HTERT RPE-1 (cell line): ENCODE measurements around the gene PDSS2.
"Not testable (repeated sequence)": the region's sequence is repeated elsewhere in the genome, so short reads cannot be mapped to it uniquely, and the experiment has no call there.

ENCODE experiments used
- in situ Hi-C: fragments of 300-500 bp; cut with MboI; formaldehyde crosslinking; loops from 4 replicates; pipeline ENCODE4 v1.14.3; 2020; ENCODE audit warnings: low sequenced_read_pairs

Gene PDSS2

DNA sequence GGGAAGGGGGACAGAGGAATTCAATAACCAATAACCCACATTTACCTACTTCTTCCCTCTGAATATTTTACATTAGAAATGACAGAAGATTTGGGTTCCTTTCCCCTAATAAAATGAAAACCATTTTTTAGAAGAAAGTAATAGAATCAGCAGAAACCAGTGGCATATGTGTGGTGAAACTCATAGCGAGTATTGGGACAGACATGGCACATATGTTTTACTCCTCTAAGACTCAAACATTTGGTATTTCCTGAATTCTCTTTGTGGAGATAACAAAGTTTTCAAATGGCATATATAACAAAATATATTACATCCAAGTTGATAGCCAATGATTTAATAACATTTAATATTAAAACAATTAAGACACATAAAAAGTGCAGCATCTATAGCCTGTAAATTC is 331.2 kb downstream of the PDSS2 start:
- in situ Hi-C loops, result no loop called here

DNA sequence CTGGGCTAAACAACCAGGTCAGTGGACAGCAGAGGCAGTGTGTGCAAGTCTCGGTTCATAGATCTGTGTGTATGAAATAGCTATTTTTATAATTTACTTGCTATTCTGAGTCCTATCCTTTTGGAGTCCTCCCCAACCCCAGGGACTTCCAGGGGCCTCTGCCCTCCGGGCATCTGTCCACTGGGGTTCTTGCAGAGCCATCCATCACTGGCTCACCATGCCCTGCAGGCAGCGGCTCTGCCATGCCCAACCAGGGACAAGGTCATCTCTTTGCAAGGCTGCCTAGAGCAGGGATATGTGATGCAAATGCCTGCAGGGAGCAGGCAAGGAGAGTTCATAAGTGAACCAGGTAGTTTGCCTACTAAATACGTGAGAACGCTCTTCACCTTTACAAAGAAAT is 333.6 kb downstream of the PDSS2 start:
- in situ Hi-C loops, result no loop called here

DNA sequence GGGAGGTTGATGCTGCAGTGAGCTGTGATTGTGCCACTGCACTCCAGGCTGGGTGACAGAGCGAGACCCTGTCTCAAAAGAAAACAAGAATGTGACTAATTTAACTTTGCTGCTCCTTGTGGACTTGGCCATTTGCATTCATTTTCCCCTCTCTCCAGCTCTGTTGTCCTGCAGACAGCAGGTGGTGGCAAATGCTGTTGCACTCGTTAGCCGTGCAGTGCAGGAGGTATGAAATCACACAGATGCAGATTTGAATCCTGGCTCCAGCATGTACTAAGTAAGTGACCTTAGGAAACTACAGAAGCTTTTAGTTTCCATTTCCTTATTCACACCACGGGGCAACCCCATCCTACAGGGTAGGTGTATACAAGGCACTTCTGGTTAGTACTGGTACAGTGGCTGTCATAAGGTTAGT is 334.4 kb downstream of the PDSS2 start:
- in situ Hi-C loops, result no loop called here

- in situ Hi-C loops, result no loop called here
Measured at GRCh38 chr6:107123501-107123900, 335.9 kb downstream of the PDSS2 start.

DNA sequence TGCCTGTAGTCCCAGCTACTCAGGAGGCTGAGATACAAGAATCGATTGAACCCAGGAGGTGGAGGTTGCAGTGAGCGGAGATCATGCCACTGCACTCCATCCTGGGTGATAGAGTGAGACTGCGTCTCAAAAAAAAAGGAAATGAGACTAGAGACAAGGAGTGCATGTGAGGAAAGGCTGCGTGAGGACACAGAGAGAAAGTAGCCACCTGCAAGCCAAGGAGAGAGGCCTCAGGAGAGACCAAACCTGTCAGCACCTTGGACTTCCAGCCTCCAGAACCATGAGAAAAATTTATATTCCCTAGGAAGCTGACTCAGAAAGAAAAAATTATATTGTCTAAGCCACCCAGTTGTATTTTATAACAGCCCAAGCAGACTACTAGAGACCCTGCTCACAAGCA is 336.6 kb downstream of the PDSS2 start:
- in situ Hi-C loops, result no loop called here

GRCh38 chr6:107121964-107122495 is 337.3 kb downstream of the PDSS2 start:
- in situ Hi-C loops, result no loop called here

- in situ Hi-C loops, result no loop called here
Measured at GRCh38 chr6:107121266-107121665, 338.1 kb downstream of the PDSS2 start.

- in situ Hi-C loops, result no loop called here
Measured at GRCh38 chr6:107120404-107120803, 339.0 kb downstream of the PDSS2 start.

DNA sequence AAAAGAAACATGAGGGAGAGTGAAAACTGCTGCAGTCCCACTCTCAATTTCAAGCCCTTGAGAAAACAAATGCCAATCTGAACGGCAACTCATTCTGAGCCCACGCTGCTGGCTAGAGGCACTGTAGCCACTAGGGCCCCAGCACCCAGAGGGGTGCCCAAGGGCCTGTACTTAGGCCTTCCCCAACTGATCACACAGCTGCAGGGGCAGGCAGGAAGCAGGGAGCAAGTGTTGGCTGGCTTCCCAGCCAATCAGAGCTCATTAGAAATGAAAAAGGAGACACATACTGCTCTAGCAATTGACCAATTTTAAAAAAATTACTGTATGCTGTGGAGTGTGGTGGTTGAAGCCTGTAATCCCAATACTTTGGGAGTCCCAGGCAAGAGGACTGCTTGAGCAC is 340.4 kb downstream of the PDSS2 start:
- in situ Hi-C loops, result no loop called here

- in situ Hi-C loops, result not testable (repeated sequence)
Measured at GRCh38 chr6:107118540-107118939, 340.8 kb downstream of the PDSS2 start.

GRCh38 chr6:107116931-107117330 is 342.4 kb downstream of the PDSS2 start:
- in situ Hi-C loops, result no loop called here

- in situ Hi-C loops, result no loop called here
Measured at GRCh38 chr6:107116328-107116892, 343.0 kb downstream of the PDSS2 start.

DNA sequence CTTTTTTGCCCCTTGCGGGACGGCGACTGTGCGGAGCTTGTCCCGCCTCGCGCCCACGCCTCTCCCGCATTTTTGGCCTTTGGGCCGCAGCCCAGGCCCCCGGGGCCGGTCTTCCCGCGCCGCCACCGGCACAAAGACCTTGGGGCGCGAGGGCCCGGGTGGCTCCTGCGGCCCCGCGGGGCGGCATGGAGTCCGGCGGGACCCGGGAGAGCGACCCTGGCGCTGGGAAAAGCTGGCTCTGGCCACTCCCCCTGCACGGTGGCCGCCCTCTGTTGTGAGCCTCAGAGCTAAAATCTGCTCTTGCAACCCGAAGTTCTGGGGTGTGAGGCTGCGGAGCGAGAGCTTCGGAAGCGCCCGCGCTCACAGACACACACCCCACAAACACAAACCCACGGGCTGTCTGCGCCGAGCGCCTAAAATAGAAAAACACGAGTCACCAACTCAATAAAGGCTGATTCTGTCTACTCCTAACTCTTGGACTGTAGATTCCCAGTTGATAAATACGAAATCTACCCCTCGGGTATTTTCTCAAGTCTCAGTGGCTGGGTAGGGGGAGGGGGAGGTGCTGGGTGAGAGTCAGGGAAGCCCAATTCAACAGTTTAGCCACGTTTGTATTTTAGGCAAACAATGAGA is 343.6 kb downstream of the PDSS2 start:
- in situ Hi-C loops, result no loop called here

DNA sequence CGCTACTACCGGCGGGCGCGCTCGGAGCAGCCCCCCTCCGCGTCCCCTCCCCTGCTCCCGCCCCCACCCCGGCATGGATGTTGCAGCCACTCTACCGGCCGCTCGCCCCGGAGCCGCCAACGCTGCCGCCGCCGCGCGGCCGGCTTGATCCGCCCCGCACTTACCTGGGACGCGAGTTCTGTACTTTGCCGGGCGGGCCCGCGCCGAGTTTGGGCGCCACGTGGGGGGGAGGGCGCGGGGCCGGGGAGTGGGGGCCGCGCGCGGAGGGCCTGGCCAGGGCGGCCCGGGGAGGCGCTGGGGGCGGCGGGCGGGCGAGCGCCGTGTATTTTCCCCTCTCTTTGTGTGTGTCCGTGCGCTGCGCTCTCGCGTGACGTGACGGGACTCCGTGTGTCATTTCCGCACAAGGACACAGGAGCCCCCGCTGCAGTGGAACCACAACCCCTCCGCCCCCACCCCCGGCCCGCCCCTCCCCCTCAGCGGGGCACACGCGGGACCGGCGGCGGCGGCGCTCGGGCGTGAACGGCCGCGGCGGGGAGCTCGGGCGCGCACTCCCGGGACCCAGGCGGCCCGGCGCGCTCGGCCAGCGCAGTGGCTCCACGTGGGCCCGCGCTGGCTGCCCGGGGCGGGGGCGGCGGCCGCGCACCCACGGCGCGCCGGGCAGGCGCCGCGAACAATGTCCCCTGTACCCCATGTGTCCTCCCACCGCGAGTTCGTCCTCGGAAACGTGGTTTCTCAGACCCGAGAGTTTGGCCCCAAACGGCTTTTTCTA is 344.3 kb downstream of the PDSS2 start, which contains the start of gene BEND3:
BEND3 (minus strand) TSS at position 590 of the 769 bp plus-strand sequence. CDS start 16,230 bp downstream, outside the sequence.
- in situ Hi-C loops, result no loop called here

GRCh38 chr6:107114213-107114925 is 345.0 kb downstream of the PDSS2 start:
- in situ Hi-C loops, result no loop called here

GRCh38 chr6:107110200-107110599 is 349.2 kb downstream of the PDSS2 start:
- in situ Hi-C loops, result no loop called here

- in situ Hi-C loops, result no loop called here
Measured at GRCh38 chr6:107108201-107108890, 351.0 kb downstream of the PDSS2 start.

DNA sequence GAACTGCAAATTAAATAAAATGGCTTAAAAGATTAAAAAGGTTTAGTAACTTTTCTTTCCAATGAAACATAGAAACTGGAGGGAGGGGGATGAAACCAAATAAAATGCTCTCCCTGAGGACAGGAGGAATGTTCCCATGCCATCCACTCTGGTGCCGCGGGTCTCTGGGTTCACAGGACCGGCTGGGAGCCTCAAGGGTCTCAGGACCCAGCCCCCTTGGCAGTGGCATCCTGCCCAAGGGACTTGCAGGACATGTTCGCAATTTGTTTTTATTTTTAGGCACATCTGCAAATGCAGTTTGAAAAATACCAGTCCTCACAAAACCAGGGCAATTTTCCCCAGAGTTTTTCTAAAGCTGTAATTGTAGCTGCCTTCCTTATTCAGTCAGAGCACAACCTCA is 351.6 kb downstream of the PDSS2 start:
- in situ Hi-C loops, result no loop called here

DNA sequence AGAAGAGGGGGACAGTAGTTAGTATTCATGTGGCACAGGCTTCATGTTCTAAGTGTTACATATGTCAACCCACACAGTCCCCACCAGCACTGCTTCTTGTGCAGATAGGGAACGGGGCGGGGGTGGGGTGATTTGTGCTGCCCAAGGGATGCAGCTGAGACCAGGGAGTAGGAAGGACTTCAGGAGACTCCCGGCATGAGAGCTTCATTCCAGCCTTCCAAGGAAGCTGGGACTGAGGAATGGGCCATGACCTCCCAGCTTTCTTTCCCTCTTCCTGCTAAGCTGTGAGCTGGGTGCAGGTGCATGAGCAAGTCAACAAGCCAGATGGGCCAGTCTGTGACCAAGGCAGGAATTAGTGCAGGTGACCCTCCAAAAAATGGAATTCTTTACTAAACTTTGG is 353.2 kb downstream of the PDSS2 start:
- in situ Hi-C loops, result no loop called here

- in situ Hi-C loops, result no loop called here
Measured at GRCh38 chr6:107105511-107106116, 353.8 kb downstream of the PDSS2 start.
